HG02678 (cell line): Measurements from ENCODE around the gene CREB5.
"Not testable (repeated sequence)": the region's sequence is repeated elsewhere in the genome, so short reads cannot be mapped to it uniquely, and the experiment has no call there.

Source experiments
- ATAC-seq: cut with Tn5 transposase; IDR thresholded peaks from one replicate; pipeline ENCODE4 v1.9.1; 2021; ENCODE audit warnings: mild to moderate bottlenecking, moderate library complexity; ENCODE audit not compliant: unreplicated experiment

Gene CREB5

DNA sequence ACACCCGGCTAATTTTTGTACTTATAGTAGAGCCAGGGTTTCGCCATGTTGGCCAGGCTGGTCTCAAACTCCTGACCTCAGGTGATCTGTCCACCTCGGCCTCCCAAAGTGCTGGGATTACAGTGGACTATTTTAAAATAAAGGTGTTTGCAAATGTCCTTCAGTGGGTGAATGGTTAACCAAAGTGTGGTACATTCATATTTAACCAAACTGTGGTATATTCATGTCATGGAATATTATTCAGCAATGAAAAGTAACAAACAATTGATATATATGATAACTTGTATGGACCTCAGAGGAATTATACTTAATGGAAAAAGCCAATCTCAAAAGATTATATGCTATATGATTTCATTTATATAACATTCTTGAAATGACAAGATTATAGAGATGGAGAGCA lies 190.0 kb downstream of the CREB5 start:
- ATAC-seq: no peak

DNA sequence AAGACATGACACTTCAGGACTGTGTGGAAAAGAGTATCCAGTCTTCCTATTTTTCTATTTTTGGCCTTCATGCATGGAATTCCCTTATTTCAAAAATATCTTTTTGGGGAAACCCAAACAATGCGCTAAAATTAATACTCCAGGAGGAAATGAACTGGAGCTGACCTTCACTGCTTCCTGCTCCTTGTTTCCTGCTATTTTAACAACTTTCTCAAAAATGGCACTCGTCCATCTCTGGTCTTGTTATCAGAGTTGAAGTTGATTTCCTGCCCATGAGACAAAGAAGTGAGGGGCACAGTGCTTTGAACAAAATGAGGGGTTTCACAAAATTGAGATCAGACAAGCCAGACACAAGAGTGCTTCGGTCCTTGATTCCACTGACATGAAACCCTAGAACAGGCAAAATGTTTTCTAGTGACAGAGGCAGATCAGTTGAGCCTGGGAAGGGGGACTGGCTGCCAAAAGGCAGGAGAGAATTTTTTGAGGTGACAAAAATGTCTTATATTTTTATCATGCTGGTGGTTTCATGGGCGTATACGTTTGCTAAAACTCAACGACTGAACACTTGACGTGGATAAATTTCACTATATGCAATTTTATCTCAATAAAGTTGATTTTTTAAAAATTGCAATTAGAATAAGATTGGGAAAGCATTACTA lies 193.2 kb downstream of the CREB5 start:
- no peak for ATAC-seq

DNA sequence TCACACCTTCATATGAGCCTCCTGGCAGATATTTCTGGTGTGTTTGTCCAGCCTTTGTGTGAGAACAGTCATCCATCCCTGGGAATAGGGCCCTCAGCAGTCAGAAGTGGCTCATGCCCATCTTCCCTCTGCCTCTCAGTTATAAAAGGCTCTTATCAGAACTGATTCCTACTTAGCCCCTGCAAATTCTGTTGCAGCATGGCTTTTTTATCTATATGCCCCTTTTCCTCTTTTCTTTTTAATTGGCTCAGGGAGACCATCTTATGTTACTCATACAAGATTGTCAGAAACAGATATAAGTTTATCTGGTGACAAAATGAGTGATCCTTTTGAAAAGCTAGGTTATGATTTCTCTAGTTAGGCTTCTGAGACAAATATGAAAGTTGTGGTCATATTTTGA lies 194.1 kb downstream of the CREB5 start:
- ATAC-seq: no peak

DNA sequence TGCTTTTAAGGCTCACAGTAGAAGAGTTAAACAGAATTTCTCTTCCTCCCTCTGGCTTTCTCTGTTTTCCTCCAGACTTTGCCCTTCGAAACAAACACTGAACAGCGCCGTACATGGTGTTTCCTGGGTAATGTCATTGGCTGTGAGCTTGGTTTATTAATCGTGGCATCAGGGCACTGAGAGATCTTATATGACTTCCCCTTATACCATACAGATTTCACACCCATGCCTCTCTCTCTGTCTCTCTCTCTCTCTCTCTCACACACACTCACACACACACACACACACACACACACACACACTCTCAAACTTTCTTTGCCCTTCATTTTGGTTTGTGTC lies 195.5 kb downstream of the CREB5 start:
- ATAC-seq: no peak

DNA sequence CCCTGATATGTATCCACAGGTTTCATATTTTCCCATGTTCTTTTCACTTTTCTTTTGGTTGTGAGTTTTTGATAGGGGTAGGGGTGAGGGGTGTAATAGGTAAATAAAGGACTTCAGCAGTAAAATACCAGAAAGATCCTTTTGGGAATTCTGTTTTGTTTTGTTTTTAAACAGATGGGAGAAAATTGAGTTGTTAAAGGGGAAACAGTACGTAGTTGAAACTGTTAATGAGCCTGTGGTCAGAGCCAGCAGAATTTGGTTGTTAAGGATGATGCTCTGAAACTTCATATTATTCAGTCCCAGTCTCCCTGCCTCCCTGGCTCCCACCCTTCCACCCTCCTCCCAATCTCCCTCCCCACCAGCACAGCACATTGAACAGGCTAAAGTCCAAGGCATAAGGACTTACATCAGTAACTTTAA lies 195.9 kb downstream of the CREB5 start:
- no peak for ATAC-seq

DNA sequence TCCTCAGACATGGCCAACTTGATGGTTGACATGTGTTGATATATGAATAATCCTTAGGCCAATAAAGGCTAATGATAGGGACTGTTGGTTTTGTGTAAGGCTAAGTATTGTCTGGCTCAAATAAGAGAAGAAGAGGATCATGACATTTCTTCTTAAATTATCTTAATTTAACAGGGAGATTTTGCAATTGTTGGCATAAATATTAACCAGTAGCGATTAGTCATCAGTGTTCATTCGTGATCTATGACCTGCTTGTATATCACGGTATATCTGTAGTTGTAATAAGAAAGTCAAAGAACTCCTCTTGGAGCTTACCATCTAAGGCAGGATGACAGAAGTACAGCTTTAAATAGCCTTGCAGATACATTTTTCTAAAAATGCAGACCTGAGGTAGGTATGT lies 196.4 kb downstream of the CREB5 start:
- ATAC-seq: no peak

DNA sequence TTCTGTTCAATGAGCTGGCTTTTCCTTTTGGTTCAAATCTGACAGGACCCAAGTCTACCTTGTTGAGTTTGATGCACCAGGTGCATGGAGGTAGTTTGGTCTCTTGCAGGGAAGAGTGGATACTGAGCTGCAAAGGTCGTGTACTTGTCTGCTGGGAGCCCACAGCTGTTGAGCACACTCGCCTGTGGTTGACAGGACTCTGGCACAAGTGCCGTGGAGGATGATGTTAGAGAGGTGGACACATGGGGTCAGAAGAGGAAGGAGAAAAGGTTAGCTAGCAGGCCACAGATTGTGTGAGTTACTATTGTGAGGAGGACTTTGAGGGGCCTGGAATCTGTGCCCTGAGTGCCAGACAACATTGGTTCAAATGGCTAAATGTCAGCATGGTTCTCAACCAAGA lies 197.3 kb downstream of the CREB5 start:
- no peak for ATAC-seq

DNA sequence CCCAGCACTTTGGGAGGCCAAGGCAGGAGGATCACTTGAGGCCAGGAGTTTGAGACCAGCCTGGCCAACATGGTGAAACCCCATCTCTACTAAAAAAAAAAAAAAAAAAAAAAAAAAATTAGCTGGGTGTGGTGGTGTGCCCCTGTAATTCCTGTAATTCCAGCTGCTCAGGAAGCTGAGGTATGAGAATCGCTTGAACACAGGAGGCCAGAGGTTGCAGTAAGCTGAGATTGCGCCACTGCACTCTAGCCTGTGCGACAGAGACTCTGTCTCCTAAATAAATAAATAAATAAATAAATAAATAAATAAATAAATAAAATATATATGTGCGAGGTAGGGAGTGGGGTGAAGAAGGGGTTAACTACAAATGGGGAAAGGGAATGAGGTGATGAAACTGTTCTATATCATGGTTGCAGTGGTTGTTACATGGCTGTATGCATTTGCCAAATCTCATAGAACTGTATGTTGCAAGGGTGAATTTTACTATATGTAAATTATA lies 199.1 kb downstream of the CREB5 start:
- ATAC-seq: not testable (repeated sequence)

DNA sequence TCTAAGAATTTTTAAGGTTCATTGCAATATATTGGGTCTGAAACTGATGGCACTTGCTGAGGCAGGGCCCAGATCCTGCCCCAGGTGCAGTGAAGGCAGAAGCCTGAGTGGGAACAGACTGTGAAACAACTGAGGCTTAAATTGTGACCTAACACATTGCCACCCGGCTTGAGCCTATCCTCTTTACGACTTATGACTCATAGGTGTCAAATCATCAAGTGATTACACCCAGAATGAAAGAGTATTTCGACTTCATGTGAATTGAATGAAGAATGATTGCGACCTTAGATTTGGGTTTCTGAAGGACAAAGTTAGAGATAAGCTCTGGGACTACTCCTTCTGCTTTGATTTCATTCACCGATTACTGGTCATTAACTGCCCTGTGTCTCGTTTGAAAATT lies 200.9 kb downstream of the CREB5 start:
- ATAC-seq: no peak

DNA sequence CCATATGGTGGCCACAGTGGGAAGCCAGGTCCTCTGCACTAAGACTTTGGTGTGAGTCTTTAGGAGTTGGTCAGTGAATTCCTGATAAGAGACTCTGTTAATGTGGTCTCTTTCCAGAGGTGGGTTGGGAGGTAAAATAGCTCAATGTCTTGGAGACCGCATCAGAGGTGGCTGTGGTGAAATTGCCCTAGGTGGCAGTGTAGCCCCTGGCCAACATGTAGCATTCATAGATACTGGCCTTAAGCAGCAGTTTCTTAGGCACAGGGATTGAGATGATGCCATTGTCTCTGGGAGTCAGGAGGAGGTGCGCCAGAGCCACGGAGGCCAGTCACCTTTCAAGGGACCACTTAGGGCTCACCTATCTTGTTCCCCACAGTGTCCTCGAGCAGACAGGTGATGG lies 202.8 kb downstream of the CREB5 start:
- ATAC-seq: no peak

DNA sequence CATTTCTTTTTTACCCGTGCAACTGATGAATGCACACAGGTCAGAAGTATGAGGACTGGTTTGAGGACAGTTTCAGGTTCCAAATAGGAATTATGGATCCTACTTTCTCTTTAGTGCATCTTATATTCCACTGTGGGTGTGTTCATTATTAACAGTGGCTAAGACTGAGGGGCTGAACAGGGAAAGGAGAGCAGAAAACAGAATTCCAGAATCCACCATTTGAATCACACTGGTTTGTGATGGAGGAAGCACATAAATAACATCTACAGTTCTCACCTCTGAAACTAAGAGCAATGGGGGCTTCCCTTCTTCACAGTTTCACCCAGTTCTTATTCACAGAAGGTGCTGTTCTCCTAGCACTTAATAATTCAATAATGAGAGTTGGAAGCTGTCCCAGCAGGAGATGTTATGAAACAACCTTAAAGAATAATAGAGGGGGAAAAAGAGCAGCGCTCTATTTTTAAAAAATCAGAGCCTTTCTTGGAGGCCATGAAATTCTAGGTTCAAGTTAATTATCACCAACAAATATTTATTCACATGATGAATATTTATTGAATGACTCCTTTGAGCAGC lies 205.1 kb downstream of the CREB5 start:
- no peak for ATAC-seq

DNA sequence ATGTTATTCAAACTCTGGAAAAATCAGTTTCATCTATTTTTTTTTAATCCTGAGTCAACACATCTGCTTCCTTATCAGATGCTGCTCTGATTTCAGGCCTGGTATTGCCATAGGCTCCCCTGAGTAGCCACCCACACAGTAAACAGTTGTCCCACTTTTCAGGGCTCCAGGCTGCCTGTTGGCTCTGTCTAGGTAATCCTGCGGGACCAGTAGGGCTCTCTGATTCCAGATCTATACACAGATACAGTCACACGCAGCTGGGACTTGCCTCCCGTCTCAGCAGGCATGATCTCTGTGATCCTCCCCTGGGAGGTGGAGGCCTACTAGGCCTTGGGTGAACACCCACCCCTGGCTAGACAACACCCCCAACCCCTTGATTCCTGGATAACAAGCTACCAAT lies 206.1 kb downstream of the CREB5 start:
- ATAC-seq: no peak

DNA sequence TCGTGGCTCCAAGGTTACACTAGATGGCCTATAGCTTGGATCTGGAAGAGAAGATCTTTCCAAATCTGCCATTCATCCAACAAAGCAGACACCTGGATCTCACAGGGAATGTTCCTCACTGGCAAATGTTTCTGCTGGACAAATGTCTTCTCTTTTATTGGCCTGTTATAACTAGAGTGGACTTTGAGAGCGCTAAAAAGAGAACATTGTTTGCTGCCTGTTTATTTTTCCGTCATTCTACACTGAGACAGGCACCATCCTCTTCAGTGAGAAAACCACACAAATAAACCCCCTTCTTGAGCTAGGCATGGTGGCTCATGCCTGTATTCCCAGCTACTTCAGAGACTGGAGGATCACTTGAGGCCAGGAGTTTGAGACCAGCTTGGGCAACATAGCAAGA lies 206.9 kb downstream of the CREB5 start:
- ATAC-seq: no peak

DNA sequence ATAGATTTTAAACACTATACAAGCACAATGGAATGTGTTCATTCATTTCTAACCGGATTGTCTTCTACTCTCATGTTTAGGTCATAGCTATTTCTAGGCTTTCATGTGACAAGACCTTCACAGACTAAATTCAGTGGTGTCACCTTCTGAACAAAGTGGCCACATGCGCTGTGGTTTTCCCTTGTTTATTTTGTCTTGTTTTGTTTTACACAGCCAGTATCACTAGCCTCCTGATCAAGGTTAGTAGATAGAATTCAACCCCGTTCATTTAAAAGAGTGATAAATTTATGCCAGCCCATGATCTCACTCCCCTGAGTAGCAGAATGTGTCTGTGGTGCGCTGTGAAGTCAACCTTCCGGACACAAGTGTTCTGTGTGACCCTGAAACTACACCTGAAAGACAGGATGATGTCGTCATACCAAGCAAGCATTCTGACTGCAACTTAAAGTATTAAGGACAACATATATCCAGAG lies 209.1 kb downstream of the CREB5 start:
- peak; percentile 58 for ATAC-seq

DNA sequence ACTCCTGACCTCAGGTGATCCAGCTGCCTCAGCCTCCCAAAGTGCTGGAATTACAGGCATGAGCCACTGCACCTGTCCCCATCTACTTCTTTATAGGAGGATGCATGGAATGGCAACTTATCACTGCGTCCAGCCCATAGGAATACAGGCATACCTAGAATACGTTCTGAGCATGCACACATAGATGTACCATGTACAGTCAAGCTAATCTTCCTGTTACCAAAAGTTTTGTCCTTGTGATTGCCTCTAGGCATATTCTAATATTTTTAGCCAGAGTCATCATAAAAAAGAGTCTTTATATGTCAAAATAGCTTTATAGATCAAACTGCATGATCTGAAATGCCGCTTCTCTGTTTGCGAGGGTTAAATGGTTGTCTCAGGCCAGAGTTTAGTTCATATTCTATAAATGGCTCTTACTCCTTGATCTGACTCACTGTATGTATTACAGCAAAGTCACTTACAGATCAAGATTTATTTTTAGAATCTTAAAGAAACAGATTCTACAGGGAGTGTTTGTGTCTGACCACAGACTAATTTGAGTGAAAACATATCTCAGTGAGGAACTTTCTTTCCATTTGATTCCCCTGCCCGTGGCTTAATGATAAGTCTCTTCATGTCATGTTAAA lies 210.9 kb downstream of the CREB5 start:
- no peak for ATAC-seq

DNA sequence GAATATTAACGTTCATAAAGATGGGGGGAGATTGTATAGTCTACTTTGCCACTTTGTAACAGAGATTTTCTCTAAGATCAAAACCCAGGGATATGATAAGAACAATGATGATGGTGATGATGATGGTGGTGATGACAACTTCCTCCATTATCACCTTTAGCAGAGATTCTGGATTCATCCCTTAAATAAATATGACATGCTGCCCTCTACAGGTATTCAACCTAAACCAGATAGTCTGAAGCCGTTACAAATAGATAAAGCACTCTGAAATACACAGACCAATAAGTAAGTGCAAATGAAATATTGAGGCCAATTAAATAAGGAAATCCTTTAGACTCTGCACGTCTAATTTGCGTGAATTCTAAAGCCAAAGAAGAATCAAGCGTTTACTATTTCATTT lies 211.5 kb downstream of the CREB5 start:
- ATAC-seq: no peak

DNA sequence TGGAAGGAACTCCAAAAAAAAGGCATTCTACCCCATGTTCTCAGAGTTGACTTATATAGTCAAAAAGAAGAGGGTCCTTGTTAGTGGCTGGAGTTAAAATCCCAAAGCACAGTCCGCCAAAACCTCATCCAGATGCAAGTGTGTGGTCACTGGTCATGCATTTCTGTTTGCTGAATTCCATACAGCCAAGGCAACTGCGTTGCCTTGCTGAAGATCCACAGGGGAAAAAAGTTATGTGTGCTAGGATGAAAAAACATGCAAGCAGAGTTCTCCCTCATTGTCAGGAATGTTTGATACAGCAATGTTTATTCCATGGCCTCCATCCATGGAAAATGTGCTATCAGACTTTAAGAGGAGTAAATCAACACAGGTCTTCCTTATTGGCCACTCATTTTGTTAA lies 213.1 kb downstream of the CREB5 start:
- no peak for ATAC-seq

DNA sequence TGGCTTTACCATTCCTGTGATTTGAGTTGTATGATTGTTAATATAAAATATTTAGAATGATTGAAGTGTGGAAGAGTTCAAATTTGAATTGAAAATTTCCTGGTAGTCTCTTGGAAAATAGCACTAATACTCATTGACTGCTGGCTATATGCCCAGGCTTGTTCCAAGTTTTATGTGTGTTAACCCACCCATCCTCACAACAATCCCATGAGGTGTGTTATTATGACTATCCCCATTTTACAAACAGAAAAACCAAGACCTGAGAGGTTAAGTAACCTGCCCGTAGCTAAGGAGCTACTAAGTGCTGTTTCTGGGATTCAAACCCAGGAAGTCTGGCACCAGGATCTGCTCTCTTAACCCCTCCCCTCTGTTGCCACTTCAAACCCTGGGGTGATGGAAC lies 213.9 kb downstream of the CREB5 start:
- ATAC-seq: no peak

DNA sequence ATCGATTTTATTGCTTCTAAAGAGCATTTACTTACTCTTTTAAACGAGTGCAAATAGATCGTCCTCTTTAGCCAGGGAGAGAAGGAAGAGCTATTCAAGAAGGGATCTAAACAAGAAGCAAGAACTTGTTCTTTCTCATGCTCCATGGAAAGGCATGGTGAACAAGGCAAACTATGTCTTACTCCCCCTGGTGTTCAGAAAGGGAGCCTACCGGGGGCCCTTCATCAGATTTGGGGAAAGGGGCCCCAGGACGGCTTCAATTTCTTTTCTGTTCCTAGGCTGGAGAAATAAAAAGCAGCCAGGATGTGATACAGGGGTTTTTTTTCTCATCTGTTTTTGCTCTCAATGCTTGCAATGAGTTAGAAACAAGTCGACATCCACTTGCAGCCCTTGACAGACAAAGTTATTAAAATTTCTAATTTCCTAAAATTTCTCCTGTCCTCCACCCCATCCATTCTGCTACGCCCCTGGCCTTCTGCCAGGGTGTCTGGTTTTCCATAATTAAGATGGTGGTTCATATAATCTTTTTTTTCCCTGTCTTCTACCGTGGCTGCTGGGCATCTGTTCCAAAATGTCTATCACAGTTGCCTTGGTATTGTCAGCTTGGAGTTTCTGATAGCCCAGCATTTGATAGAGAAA lies 214.4 kb downstream of the CREB5 start:
- peak; percentile 50 for ATAC-seq

DNA sequence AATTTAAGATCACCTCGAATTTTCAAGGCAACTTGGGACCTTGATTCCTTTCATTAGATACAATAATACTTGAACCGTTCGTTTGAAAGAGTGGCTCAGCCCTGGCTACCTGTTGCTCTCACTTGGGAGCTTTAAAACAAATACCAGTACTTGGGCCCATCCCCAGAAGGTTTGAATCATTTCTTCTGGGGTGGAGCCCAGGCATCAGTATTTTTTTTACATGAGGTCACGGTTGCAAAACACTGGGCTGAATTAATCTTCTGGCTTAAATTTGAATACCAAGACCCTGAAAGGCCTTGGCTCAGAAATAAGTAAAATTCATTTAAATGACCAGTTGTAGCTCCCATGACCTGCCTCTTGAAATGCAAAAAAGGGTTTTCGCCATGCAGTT lies 214.9 kb downstream of the CREB5 start:
- no peak for ATAC-seq

DNA sequence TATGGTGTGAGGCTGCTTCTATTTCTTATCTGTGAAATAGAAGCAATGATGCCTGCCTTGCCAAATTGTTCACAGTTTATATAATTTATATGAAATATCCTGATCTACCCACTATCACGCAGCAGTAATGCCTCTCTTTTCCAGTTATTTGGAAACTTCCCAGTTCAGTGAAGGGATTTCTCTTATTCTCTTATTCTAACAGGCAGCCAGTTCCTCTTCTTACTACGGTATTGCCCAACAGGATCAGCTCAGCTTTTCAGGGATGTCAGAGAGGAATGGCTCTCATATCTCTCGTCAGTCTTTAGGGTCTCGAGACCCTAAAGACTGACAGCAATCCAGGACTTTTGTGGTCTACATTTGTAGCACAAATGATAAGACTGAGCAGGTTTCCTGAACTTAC lies 215.6 kb downstream of the CREB5 start:
- ATAC-seq: no peak

DNA sequence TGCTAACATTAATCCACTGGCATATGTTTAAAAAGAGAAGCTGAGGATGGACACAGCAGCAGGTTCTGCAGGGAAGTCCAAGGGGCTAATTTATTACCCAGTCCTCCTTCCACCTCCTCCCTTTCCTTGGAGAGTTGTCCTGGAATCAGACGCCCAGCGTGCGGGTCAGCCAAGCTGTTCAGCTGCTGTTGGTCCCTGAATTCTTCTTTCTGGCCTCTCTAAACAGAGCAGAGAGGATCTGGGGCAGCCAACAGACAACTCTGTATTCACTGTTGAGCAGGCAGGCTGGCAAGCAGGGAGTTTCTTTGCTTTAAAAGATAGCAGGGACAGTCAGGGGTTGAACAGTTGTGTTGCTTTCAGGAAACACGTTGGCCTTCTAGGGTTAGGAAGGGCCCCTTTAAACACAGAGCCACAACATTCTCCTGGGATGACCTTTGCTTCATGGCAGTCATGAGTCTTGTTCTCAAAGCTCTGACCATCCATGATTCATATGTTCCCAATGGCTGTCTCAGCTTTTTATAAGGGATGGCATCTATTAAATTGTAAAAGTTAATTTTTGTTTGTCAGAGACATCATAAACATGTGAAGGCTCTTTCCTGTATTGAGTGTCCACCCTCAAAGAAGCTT lies 217.0 kb downstream of the CREB5 start:
- no peak for ATAC-seq
